K562 (cell line): ENCODE data around the gene JADE2. TPM values are rescaled to one million over a fixed set of nuclear protein-coding genes. Genes with fewer than 3 reads are reported as not detected.
A peak's percentile ranks its signal among the peaks of the same experiment; 100 is the strongest.

Experiments
- ATAC-seq: fragments of 200-7000 bp; cut with Tn5 transposase; 3 replicates; pipeline ENCODE4 v1.9.1; 2020; ENCODE audit warnings: moderate library complexity
- BruUV-seq: library from RNA; stranded (reverse); fragments of 400-500 nt; replicated peaks from 2 replicates; lab custom pipeline; 2021; lab: Mats Ljungman, UMichigan
- CTCF ChIA-PET: fragments of 300-600 bp; formaldehyde crosslinking; extraction: SDS; loops from one replicate; lab custom pipeline; 2021; ENCODE audit warnings: low intra/inter-chr PET ratio; lab: Yijun Ruan, JAX
- POLR2A ChIA-PET: fragments of 300-600, 350-650 bp; sonication (Branson Sonifier 250); formaldehyde crosslinking; extraction: SDS; loops from one replicate; lab custom pipeline; 2021; ENCODE audit warnings: antibody characterized with exemption, inconsistent platforms; lab: Yijun Ruan, JAX
- DNase-seq, 4 experiments: peaks; one replicate each; pipeline versions ENCODE4 v3.0.0 to v3.0.0-alpha.2; 2011 to 2018; ENCODE audit warnings: low spot score in 3 of 4, mixed read lengths in 3 of 4; ENCODE audit errors: extremely low read depth in 1 of 4
- FAIRE-seq: peaks from 2 replicates; lab custom pipeline; 2011; peaks lifted over from hg19 to GRCh38; lab: Jason Lieb, UNC
- H2AFZ ChIP-seq: 2 replicates; pipeline ENCODE4 v1.6.0; 2011; ENCODE audit warnings: low read depth, low read length, control low read depth, inconsistent platforms
- H3K27ac ChIP-seq: fragments of 200-600 bp; 3 replicates; pipeline ENCODE4 v1.8.0; 2011; ENCODE audit warnings: low read depth, mild to moderate bottlenecking, control low read depth, inconsistent platforms, low read length, moderate library complexity, mixed read lengths; ENCODE audit errors: extremely low read depth
- H3K27me3 ChIP-seq, 2 experiments: fragments of 300-600 bp in 1 of 2; 2 replicates in 1 of 2; 3 replicates in 1 of 2; pipeline versions ENCODE4 v1.6.0 to v1.8.0; 2011; ENCODE audit warnings: inconsistent platforms in 2 of 2, low read length in 2 of 2, mild to moderate bottlenecking in 1 of 2, mixed read lengths in 1 of 2, moderate library complexity in 1 of 2; ENCODE audit not compliant: control insufficient read depth in 2 of 2, insufficient read depth in 2 of 2
- H3K36me3 ChIP-seq: fragments of 300-600 bp; 3 replicates; pipeline ENCODE4 v1.8.0; 2011; ENCODE audit warnings: mild to moderate bottlenecking, low read length, inconsistent platforms; ENCODE audit not compliant: control insufficient read depth, insufficient read depth
- H3K4me1 ChIP-seq, 2 experiments: fragments of 200-600 bp in 1 of 2; replicated peaks in 1 of 2; 2 replicates in 1 of 2; 3 replicates in 1 of 2; pipeline versions ENCODE4 v1.5.1 to v1.8.0; 2011; ENCODE audit warnings: inconsistent platforms in 2 of 2, low read length in 2 of 2, mild to moderate bottlenecking in 1 of 2, mixed read lengths in 1 of 2, moderate library complexity in 1 of 2; ENCODE audit not compliant: control insufficient read depth in 2 of 2, insufficient read depth in 2 of 2
- H3K4me2 ChIP-seq: 2 replicates; pipeline ENCODE4 v1.6.1; 2011; ENCODE audit warnings: low read length, control low read depth, inconsistent platforms, mixed read lengths; ENCODE audit not compliant: insufficient read depth
- H3K4me3 ChIP-seq: fragments of 200-600 bp; sonication (generic), shearing (Covaris generic); 2 replicates; pipeline ENCODE4 v1.5.1; 2016; ENCODE audit warnings: control low read depth, inconsistent platforms
- H3K79me2 ChIP-seq: fragments of 200-600 bp; 3 replicates; pipeline ENCODE4 v1.8.0; 2011; ENCODE audit warnings: low read length, inconsistent platforms; ENCODE audit not compliant: control insufficient read depth, insufficient read depth
- H3K9ac ChIP-seq, 2 experiments: 2 replicates each; pipeline versions ENCODE4 v1.6.0 to v1.6.1; 2011; ENCODE audit warnings: low read depth in 2 of 2, low read length in 2 of 2, control low read depth in 1 of 2, inconsistent platforms in 1 of 2, mild to moderate bottlenecking in 1 of 2, mixed read lengths in 1 of 2; ENCODE audit not compliant: insufficient read depth in 1 of 2
- H3K9me1 ChIP-seq: one replicate; pipeline ENCODE4 v1.6.0; 2011; ENCODE audit warnings: inconsistent platforms, mild to moderate bottlenecking, low read length, moderate library complexity; ENCODE audit not compliant: control insufficient read depth, insufficient read depth
- H3K9me3 ChIP-seq: replicated peaks from 2 replicates; pipeline ENCODE4 v1.5.1; 2011; ENCODE audit warnings: low read depth, low read length, inconsistent platforms; ENCODE audit not compliant: control insufficient read depth, insufficient read depth
- H4K20me1 ChIP-seq: replicated peaks from 2 replicates; pipeline ENCODE4 v1.6.1; 2011; ENCODE audit warnings: low read length, inconsistent platforms, mixed read lengths; ENCODE audit not compliant: control insufficient read depth, insufficient read depth
- CEBPG ChIP-seq, 3 experiments: fragments of 200-800 bp in 1 of 3; sonication (Bioruptor generic) in 1 of 3; sonication (generic) in 1 of 3; formaldehyde crosslinking in 1 of 3; IDR thresholded peaks in 2 of 3; conservative IDR thresholded peaks in 1 of 3; 2 replicates each; pipeline versions ENCODE4 v1.6.1 to v1.8.0; 2016 to 2022; ENCODE audit warnings: missing compliant biosample characterization in 2 of 3, missing genetic modification characterization in 2 of 3, mild to moderate bottlenecking in 1 of 3, missing genetic modification reagents in 1 of 3
- E2F4 ChIP-seq: sonication (generic); formaldehyde crosslinking; IDR thresholded peaks from 2 replicates; pipeline ENCODE4 v1.8.0; 2022; ENCODE audit warnings: mild to moderate bottlenecking, low read depth, missing genetic modification reagents
- ELF1 ChIP-seq: fragments of 200-800 bp; sonication (Bioruptor generic); IDR thresholded peaks from 2 replicates; pipeline ENCODE4 v1.6.1; 2016; ENCODE audit warnings: missing genetic modification characterization, missing compliant biosample characterization
- ELF2 ChIP-seq: fragments of 250-450 bp; sonication (Bioruptor Pico); IDR thresholded peaks from 2 replicates; pipeline ENCODE4 v1.5.0; 2021; ENCODE audit warnings: mild to moderate bottlenecking
- ESRRA ChIP-seq: fragments of 450-650 bp; IDR thresholded peaks from 2 replicates; pipeline ENCODE4 v1.6.1; 2014; ENCODE audit warnings: low read depth, mild to moderate bottlenecking, moderate library complexity, borderline replicate concordance
- IRF1 ChIP-seq: sonication (generic); formaldehyde crosslinking; IDR thresholded peaks from 2 replicates; pipeline ENCODE4 v1.8.0; 2022; ENCODE audit warnings: missing genetic modification reagents, mild to moderate bottlenecking, borderline replicate concordance
- KDM5B ChIP-seq: fragments of 200-600 bp; sonication (generic); IDR thresholded peaks from 2 replicates; pipeline ENCODE4 v1.6.1; 2012; ENCODE audit warnings: low read depth, mild to moderate bottlenecking, moderate library complexity, low read length, control low read depth, inconsistent platforms; ENCODE audit not compliant: insufficient replicate concordance
- MTA3 ChIP-seq: fragments of 450-650 bp; formaldehyde crosslinking; IDR thresholded peaks from 2 replicates; pipeline ENCODE4 v1.6.1; 2017; ENCODE audit warnings: mild to moderate bottlenecking, borderline replicate concordance
- SIN3B ChIP-seq: fragments of 450-650 bp; IDR thresholded peaks from 2 replicates; pipeline ENCODE4 v1.6.1; 2017; ENCODE audit warnings: low read depth, mild to moderate bottlenecking, moderate library complexity
- TAF1 ChIP-seq: IDR thresholded peaks from 2 replicates; pipeline ENCODE4 v1.6.1; 2011; ENCODE audit warnings: mild to moderate bottlenecking, low read length, moderate library complexity; ENCODE audit not compliant: insufficient read depth, control insufficient read depth, severe bottlenecking; ENCODE audit errors: extremely low read depth
- ZNF212 ChIP-seq: fragments of 450-650 bp; formaldehyde crosslinking; IDR thresholded peaks from 2 replicates; pipeline ENCODE4 v1.4.0; 2020; ENCODE audit warnings: mild to moderate bottlenecking
- WGBS: fragments of 100-300 bp; shearing (Covaris generic); methylation state at CpG from one replicate; pipeline ENCODE4 v1.1.6; 2016; ENCODE audit warnings: low coverage, mixed read lengths; ENCODE audit not compliant: insufficient coverage; ENCODE audit errors: missing lambda C conversion rate; 5-methylcytosine and 5-hydroxymethylcytosine counted together
- in situ Hi-C: fragments of 300-500 bp; cut with MboI; formaldehyde crosslinking; loops from 4 replicates; pipeline ENCODE4 v1.15.0; 2018; ENCODE audit warnings: inconsistent platforms, mixed read lengths
- intact Hi-C: fragments of 100-400 bp; cut with micrococcal nuclease; formaldehyde crosslinking; loops from 2 replicates; pipeline ENCODE4 v1.14.2; 2022
- polyA plus RNA-seq, 8 experiments: library from polyadenylated mRNA; depleted of rRNA in 4 of 8; stranded (reverse) in 5 of 8; unstranded in 3 of 8; fragments of >200 nt; fragmentation: Nextera tagmentation in 2 of 8; fragmentation: Illumina TruSeq in 1 of 8; extraction: Ambion mirVana in 2 of 8; extraction: Trizol in 1 of 8; gene quantifications; 2 replicates each; pipeline versions ENCODE4 v1.2.1 to v1.2.3, GENCODE V29; 2011 to 2014; ENCODE audit warnings: inconsistent platforms in 1 of 8, missing spikeins in 1 of 8
- total RNA-seq, 7 experiments: library from RNA; depleted of rRNA in 6 of 7; stranded (reverse); fragments of >200 nt in 6 of 7; fragmentation: Illumina TruSeq in 2 of 7; extraction: Trizol in 2 of 7; gene quantifications; 2 replicates each; pipeline versions ENCODE4 v1.2.1 to v1.2.3, GENCODE V29; 2011 to 2021; ENCODE audit warnings: low replicate concordance in 1 of 7

JADE2 gene
- total and polyA plus RNA-seq, 9 of the 15 experiments (the other 6 are each of a cell fraction or from before 2014, with no cell fraction given) = 0.50 to 23.3 (median 9.1) TPM

DNA sequence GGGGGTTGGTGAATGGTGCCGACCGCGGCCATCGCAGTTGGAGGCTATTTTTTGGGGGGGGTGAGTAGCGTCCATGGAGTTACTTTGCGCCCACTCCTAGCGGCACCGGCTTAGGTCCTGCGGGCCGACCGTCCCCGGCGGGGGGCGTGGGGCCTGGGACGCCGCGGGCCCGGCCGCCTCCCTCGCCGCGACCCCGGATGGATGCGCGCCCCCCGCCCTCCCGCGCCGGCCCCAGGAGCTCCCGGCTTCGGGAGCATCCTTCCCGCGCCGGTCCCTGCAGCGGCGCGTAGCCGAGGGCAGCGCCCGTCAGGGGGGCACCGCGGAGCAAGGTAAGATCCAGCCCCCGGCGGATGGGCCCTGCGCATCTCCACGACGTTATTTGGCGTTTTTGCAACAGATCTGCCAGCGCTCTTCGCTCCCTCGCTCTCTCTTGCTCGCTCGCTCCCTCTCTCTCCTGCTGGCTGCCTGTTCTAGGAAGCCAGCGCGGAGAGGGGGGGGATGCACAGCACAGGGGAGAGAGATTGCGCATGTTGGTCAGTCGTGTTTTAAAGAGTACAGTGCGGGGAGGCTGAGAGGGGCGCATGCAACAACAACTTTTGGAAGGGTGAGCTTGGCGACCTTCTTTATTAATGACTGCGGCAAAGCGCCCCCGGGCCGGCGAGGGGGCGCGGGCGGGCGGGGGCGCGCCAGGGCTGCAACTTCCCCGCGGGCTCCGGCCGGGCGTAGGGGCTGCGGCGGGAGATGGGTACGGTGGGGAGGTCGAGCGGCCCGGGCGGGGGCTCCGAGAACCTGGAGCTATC lies 413 bp downstream of the JADE2 start:
- H3K9me1 ChIP-seq = no peaks in the 10 kb centered on the region
- peaks cover 16 to 43% of the 10 kb centered on the region in 2 experiments; a peak in 4 of 5 replicates for H3K4me1 ChIP-seq
- H3K36me3 ChIP-seq = no peaks in the 10 kb centered on the region
- FAIRE-seq (peak; percentile 77), ATAC-seq (peak; percentile 36), DNase-seq (peak; percentile 47 to 81 (median 66))
- ChIA-PET POLR2A (interaction anchor here (0.8 to 1.6 kb wide), 4 partner anchors 59 to 145 kb away, joined by 3 to 4 read pairs (median 3); partner anchors contain the start of gene CDKN2AIPNL), CTCF (interaction anchor here (0.5 to 1.8 kb wide), 5 partner anchors 114 to 361 kb away, joined by 3 to 6 read pairs (median 5); partner anchors contain the start of gene CDKN2AIPNL)
- H3K4me2 ChIP-seq = peak overlapping the region; percentile 87
- peak overlapping the region; percentile 91 for H2AFZ ChIP-seq
- no peaks in the 10 kb centered on the region for H3K9me3 ChIP-seq
- under 1% methylated on average over 55 of the region's 84 CpGs for WGBS
- no peaks in the 10 kb centered on the region for H3K27me3 ChIP-seq
- H3K9ac ChIP-seq = peak overlapping the region; percentile 64 to 95; a peak in 3 of 4 replicates
- peaks cover 45% of the 10 kb centered on the region for H3K79me2 ChIP-seq
- peak overlapping the region; percentile 80 for H3K4me3 ChIP-seq
- BruUV-seq = no TSS peak
- intact Hi-C loops (loop anchor here (1.0 to 5.0 kb wide), 5 partner anchors 51 to 223 kb away; partner anchors contain the start of genes CDKN2AIPNL and UBE2B), in situ Hi-C loops (no loop called here)
- peak overlapping the region; percentile 87 for H3K27ac ChIP-seq
- H4K20me1 ChIP-seq = no peaks in the 10 kb centered on the region
- peak; percentile 25; the same call in 1 of the 2 replicates for TF ChIP-seq SIN3B
- no peak for TF ChIP-seq E2F4 (CRISPR knock-in tag)
- TF ChIP-seq ELF1 (tag) = 0 out of 2 replicates have a peak, but pooled peaks have one; percentile 53
- 0 out of 2 replicates have a peak, but pooled peaks have one; percentile 22 for TF ChIP-seq ESRRA
- no peak for TF ChIP-seq IRF1 (CRISPR knock-in tag)
- 0 out of 2 replicates have a peak, but pooled peaks have one; percentile 56 for TF ChIP-seq ZNF212
- peak; percentile 59; the same call in 1 of the 2 replicates for TF ChIP-seq MTA3
- TF ChIP-seq ELF2 (CRISPR knock-in tag) = peak; percentile 72
- TF ChIP-seq TAF1 = peak; percentile 50
- TF ChIP-seq CEBPG (CRISPR knock-in tag; IDR thresholded peaks at IDR 0.05) = peak; percentile 41; the same call in 1 of the 2 replicates
- 0 out of 4 replicates have a peak, but pooled peaks of 1 of the 2 experiments have one; percentile 19 for TF ChIP-seq CEBPG (tag; conservative IDR thresholded peaks at IDR 0.05 in 1 of 2, IDR thresholded peaks at IDR 0.05 in 1 of 2)
- TF ChIP-seq KDM5B = peak; percentile 37
